ENCODE results near the gene BCOR.

The BCOR gene

DNA sequence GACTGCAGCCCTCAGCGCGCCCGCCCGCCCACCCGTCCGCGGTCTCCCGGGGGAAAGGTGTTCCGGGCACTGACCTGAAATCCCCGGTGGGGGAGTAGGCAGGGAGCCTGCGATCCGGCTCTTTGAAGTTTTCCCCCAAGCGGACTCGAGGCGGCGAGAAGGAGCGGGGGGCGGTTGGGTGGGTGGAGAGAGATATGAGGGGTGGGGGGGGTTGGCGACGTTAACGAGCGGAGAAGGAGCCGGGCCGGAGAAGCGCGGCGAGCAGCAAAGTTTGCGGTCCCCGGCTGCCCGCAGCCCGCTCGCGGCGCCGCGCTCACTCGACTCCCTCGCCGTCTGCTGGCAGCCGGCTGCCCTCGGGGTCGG, 636 bp downstream of the BCOR start:
- DNase-seq, result no peak

DNA sequence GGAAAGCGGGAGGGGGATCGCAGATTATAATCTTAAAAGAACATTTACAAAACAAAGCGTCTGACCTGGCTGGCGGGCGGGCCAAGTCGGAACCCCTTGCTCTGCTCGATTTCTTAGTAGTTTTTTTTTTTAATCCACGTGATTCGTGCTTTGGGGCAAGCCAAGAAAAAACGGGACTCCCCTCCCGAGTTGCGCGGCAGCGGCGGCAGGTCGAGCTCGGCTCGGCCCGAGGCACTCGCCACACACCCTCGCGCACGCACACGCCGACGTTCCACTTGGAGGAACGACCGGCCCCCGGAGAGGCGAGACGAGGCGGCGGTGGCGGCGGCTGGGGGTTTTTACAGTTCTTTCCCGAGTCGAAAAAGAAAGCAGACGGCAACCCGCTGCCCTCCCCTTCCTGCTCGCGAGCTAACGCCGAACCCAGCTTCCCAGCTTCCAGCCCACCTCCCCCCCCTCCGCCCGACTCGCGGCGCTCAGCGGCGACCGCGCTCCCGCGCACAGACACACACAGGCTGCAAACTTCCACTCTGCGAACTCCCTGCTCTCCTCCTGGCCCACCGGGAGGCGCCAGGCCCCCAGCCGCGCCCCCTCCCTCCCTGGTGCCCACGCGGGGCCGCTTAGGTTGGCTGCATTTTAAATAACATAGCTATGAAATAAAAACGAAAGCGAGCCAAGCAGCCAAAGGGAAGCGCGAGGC, 1.2 kb downstream of the BCOR start:
- DNase-seq, result peak; percentile 67 to 71

DNA sequence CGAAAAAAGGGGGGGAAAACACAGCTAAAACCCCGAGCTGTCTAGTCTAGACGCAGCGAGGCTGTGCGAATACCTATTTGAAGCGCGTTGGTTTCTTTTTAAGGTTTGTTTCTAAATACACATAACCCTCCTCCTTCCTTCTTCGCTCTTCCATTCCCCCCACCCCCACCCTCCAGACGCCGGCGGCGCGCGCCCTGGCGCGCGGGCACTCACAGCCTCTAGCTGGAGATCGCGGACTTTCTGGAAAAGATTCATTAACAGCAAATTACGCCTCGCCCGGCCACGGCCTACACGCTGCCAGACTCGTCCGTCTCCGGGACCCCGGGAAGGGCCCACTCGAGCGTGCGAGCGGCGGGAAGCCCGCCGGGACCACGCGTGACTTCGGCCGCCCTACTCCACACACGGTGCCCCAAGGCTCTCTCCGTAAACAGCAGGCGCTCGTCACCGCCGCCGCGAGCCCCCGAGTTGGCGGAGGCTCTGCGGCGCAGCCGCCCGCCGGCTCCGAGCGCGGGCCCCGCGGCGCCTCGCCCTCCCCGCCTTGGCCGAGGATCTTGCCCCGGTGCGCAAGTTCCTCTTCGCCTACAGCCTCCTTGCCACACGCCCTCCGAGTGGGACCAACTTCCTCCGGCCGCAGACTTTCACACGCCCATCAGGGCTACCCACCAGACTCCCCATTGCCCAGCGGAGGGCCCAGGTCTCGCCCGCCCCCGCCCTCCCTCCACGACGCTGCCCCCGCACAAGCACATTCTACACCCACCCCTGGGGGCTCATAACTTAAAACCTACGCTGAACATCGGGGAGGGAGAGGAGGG, 2.0 kb downstream of the BCOR start:
- peak; percentile 39 to 45 for DNase-seq

DNA sequence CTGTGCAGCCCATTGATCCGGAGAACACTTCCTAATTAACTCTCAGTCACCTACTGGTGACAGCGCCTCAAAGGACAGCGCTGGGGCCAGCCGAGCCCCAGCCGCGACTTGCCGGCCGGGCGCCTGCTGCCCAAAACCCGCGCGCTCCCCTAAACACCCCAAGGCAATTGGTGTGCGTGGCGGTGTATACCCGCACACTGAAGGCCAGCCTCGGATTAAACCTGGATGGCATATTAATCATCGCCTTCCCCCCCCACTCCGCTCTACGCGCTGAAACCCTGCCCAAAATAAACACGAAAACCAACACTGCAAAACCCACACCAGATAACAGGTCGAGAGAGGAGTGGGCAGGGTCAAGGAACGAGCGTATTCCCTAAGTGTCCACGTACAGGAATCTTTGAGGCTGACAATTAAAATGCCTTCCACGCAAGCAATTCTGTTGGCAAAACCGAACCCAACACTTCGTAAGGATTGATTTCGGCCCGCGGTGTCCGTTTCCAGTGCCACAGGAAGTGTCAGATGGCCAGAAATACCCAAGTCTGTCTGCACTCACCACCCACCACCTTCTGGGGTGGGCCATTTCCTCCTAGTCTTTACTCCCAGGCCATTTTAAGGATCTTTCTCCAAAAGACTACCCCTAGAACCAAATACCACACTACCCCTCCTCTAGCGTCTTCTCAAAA, 2.7 kb downstream of the BCOR start:
- DNase-seq, result no peak

DNA sequence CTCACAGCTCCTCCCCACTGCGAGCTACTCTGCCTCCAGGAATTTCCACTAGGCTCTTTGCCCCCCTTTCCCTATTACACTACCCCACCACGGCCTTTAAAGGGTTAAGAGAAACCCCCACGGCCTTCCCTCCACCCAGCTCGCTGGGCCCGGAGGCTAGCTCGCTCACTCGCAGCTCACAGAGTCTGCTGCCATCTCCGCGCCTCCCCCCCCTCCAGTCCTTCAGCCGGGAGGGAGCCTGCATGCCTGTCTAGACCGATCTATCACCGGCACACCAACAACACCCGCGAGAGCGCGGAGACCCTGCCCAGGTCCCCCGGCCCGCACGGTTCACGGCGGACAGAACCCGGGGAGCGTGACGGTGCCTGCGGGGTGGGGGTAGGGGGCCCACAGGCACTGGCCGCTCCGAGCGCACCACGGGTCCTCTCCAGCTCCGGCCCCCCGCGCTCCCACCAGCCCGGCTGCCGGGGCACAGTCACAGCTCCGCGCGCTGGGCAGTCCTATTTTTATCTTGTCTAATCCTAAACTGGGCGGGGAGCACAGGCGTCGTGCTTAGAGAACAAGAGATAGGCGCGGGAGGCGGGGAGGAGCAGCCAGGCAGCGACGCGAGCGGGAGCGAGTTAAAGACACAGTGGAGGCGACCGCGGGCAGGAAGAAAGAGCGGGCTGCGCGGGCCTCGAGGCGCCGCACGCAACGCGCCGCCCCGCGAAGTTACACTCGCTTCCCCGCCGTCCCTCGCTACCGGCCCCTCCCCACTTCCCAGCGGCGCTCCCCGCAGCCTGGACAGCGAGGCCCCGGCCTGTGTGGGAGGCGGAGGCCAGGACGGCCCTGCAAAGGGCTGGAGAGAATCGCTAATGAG, 3.5 kb downstream of the BCOR start:
- no peak for DNase-seq

DNA sequence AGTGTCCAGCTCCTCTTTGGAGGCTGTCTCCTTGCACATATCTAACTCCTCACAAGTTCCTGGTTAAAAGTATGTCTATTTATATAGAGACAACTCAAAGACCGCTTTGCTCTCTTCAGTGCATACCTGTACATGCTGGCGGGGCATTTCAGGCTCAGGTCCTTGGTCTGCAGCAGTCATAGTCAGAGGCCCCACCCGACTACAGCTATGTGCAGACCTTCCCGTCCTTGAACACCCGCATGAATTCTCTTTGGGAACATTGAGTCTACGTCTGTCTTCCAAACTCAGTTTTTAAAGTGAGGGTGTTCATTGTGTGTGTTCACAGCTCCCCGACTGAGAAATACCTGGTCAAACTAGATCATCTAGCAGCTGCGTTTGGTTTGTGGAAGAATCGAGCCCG, 4.2 kb downstream of the BCOR start:
- no peak for DNase-seq

DNA sequence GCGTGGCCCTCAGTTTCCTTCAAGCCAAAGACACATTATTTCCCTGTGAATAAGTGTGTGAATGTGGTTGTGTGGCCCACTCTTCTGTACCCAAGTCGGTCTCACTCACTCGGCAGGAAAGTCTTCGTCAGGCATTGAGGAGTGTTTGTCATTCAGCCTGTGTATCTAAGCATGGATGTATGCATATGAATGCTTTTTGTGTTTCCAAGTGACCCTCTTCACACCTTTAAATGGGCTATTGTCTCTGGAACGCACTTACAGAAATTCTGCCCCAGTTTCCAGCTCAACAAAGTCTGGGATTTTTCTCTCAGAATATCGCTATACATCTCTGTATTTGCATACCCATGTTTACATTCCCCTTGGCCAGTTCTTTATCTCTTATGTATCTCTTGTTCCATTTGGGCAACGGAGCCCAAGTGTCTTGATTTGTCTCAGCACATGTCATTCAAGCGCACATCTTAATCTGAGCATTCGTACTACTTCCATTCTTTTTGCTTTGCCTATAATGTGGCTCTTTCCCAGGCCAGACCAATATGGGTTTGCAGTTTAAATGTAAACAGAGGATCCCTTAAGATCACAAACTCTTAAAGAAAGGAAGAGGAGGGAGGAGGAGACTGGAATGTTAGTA, 4.8 kb downstream of the BCOR start:
- no peak for DNase-seq

DNA sequence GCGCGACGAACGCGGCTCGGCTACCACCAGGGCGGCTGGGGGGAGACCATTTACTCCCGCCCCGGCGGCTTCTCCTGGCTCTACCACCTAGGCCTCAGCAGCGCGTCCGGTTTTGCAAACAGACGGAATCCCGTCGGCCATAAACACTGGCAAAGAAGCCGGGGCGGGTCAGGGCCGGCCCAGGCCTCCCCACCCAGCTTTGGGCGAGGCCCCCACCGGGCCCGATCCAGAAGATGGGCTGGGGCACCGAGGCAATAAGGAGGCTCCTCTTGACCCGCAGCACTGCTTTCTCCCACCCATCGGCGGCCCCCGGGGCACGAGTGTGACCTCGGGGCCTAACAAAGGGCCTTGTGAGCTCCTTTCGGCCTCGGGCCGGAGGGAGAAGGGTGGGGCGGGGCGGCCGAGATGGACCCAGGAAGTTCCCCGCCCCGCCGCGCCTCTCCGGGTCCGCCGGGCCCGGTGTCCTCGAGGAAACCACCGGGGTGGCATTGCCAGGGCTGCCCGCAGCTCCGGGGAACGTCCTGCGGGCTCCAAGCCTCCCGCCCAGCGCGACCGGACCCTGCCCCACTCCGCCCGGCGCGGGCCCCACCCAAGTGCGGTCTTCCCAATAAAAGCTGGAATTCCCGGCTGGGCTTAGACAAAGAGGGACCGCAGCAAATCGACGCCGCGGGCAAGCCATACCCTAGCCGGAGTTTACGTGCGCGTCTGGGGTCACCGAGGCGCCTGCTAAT, 5.9 kb downstream of the BCOR start:
- DNase-seq, result no peak

DNA sequence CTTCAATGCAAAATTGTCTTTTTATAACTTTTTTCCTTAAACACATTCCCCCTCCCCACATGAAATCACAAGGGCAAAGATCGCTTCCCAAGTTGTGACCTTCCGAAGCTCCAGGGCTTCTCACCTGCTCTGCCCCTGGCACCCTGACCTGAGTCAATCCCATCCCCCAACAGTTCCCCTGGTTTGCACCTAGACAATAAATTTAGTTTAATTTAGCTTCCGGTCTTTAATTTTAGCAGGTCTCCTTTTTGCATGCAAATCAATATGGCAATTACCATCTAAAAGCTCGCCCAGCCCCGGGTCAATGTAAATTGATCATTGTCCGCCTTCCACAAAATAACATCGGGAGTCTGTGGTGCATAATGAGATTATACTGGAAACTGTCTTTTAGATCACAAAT, 6.8 kb downstream of the BCOR start:
- DNase-seq, result no peak

DNA sequence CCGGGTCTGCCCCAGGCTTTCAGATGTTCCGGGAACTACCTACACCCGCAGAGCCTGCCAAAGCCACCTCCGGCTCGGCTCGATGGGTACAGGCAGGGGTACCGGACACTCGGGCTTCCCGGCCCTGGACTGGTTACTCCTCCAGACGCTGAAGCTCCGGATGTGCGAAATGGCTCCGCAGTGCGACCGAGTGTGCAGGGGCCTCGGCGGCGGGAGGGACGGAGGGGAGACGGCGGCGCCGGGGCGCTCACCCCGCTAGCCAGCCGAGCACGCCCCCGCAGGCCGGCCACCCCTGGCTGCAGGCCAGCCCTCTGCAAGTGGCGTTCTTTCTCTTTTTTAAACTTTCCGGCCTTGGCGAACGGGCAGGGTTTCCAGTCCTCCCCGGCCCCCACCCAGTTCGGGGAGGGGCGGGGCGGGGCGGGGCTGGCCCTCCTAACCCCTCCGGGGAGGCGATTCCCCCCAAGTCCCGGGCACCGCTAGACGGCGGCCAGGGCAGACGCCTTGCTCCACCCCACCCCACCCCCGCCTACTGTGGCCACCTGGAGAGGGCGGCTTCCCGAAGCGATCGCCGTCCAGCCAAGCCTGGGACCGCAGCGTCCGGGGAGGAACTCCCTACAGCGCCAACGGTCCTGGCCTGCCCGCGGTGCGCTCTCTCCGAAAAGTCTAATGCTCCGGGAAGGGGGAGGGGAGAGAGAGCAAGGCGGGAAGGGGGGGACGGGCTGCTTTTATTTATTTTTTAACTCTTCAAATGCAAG, 7.5 kb downstream of the BCOR start:
- DNase-seq, result no peak

DNA sequence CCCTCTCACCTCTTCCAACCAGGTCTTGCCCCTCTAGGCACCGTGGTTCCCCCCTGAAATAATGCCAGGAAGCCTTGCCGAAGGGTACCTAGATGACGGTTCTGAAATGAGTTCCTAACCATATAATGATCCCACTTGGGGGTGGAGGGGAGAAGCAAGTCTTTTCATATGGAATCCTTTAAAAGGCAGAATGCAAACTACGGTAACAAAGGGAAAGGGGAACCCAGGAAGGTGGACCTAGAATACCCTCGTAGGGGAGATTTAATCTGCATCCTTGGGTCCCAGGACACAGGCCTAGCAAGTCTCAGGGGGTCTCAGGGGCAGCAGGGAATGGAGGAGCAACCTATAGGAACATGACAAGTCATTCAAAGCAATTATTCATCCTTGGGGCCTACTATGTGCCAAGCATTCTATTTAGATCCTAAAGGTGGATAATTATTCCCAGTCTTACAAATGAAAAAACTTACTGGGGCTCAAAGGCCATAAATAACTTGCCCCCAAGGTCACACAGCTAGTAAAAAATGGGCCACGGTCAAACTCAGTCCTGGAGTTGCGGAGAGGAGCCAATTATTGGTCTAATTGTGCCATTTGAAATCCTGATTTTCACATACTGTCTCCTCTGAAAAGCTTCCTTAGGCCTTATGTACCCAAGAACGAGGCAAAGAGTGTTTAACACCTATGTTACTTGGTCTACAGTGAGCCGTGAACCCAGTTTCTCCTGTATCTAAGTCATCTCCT, 8.8 kb downstream of the BCOR start:
- DNase-seq, result no peak

DNA sequence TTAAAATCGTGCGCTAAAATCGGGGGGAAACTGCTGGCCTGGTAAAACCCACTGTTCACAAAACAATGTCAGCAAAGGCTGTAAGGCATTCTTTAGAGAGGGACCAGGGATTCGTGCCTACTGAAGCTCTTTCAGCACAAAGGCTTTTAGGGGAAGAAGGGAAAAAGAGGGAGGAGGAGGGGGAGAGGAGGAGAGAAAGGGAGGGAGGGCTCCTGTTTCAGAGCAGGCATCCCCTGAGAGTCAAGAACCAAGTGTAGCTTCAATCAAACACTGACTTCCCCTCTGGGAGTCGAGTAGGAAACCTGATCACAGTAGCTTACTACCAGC, 9.5 kb downstream of the BCOR start:
- no peak for DNase-seq

DNA sequence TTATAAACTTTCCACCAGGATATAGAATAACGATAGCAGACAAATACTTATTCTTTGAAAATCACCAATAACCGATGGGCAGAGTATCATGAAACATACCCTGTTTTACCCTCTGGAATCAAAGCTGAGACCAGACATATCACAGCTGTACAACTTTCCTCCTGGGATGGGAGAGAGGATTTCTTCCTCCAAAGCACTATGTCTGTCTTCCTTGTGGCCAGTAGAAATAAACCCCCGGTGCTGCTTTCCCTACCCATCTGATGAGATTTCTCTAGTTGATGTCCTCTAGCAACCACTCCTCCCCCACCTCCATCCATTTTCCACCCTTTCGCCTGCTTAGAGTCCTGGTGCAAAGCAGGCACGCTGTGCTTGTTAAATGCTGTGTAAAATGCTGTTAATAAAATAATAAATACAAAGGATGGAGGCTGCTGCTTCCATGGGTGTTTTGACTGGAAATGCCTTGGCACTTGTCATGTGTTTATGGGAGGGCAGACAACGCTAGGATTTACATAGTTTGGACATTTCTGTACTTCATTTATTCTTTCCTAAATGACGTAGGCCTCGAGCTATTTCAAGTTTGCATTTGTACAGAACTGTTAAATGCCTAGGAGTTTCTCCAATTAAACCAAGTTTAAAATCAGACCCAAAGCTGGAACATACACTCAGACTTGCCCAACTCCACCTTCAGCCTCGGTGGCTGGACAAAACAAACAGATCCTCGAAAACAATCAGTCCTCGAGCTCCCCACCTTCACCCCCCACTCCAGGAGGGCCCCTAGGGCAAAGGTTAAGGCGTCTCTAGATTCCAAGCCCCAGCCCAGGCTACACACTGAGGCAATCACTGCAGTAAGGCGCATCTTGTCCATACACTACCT, 10.1 kb downstream of the BCOR start:
- no peak for DNase-seq

DNA sequence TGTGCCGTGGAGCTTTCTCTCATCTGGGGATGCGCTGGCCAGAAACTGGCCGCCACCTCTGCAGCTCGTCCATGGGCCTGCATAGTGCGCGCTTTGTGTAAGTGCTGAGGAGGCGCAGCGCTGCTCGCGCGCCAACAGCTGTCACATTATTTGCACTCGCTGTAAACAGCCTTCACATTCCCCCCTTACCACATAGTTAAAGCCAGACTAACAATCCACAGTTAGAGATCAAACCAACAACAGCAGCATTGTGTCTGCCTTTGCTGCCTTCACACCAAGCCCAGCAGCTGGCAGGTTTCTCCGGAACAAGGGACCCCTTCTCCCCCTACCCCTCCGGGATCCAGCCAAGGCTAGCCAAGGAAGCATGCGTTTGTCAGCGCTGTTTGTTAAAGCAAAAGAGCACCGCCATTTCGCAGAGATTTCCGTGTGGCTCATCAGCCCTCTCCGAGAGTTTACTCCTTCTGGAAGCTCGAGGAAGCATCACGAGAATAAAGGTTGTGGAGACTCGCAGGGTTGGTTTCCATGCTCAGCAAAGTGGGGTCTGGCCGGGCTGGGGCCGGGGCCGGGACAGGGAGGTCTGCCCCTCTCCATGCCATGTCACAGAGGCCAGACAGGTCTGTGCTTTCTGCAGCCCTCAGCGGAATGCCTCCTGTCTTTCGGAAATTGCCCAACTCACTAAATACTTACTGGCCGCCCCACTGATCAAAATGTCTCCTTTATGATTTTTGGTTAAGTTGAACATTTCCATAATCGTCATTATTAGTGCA, 11.0 kb downstream of the BCOR start:
- no peak for DNase-seq

DNA sequence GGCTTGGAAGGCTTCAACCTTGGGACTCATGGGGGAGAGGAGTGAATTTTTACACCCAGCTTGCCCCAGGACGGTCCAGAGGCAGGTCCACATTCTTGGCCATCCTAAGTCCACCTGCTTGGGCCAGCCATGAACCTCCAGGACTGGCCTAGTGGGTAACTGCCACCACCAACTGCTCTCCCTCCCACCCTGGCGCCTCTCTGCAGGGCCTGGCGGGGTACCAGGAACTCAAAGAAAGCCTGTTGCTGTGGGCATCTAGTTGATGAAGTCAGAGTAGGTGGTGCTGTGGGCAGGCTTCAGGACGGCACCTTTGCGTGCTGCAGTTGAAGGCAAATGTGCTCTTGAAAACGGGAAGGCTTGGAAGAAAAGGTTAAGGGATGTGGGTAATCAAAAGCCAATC, 12.0 kb downstream of the BCOR start:
- no peak for DNase-seq

DNA sequence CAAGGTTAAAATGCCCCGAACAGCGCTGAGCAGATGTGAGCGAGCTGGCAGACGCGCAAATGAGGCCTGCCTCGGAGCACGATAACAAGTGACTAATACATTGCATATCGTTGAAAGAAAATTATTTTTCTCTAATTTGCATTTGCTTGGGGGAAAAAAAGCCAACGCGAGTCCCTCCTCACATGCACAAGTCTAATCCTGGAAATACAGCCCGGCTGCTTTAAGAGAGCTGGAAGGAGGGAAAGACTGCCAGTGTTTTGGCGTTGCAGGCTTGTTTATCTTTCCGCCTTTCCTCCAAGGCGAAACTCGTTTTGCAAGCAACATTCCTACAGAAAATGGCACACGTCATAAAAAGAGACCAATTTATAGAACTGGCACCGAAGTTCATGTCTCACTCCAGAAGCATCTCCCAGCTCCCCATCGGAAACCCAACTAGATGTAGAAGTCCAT, 12.6 kb downstream of the BCOR start:
- DNase-seq, result no peak

DNA sequence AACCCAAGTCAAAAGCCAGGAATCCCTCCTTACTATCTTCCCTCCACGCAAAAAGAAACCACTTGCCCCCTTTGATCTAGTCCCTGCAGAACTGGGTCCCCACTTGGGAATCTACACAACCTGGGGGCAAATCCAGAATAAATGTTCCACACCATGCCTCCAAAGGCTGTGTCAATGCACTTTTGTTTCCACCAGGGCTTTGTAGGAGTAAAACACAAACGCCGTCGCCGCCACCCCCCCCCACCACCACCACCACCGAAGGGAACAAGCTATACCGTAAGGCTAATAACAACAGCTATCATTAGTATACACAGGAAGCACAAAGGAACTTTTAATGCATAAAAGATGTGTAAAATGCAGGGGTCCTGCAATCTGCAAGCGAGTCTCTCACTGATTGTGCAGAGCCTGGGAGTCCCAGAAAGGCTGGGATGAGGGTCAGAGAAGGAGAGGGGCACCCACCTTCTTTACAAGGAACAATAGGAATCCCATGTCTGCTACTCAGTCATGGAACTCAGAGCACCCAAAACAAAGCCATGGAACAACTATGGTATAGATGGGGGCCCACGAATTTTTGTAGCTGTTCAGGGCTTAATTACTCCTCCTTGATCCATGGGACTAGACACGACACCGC, 13.2 kb downstream of the BCOR start:
- DNase-seq, result no peak

DNA sequence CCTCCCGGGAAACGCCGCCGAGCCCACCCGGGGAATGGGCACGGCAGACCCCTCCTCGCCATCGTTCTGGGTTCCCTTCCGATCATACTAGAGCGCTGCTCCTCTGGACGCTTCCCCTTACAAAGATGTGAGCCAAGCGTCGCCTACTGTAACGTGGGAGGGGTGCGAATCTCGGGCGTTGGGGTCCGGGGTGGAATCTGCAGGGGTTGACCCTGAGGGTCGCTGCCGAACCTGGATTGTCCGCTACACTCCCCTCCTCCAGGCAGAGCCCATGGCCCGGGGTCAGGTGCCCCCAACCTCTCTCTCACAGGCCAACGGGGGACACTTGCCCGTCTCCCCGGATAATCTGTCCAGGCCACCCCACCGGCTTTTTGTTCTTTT, 13.8 kb downstream of the BCOR start:
- no peak for DNase-seq

Measured in CD4-positive, alpha-beta T cell treated with Interleukin-4 for 1 hour (primary cell).